Peyer's patch (tissue), 4 donors: ENCODE results near the gene LAYN.

Experiments
- CTCF ChIP-seq, 6 experiments: fragments of 450-650 bp in 4 of 6; fragments of 200-600 bp in 2 of 6; sonication (generic) in 1 of 6; IDR thresholded peaks; one replicate each; pipeline ENCODE4 v1.5.1; 2017 to 2019; ENCODE audit warnings: antibody characterized with exemption in 6 of 6, mild to moderate bottlenecking in 3 of 6, moderate library complexity in 1 of 6
- POLR2A ChIP-seq, 2 donors: fragments of 450-650 bp; IDR thresholded peaks; one replicate each; pipeline ENCODE4 v1.5.1; 2017; ENCODE audit warnings: antibody characterized with exemption in 2 of 2, mild to moderate bottlenecking in 2 of 2, moderate library complexity in 2 of 2

- TF ChIP-seq CTCF (IDR thresholded peaks at IDR 0.05), result no peak
- TF ChIP-seq POLR2A (IDR thresholded peaks at IDR 0.05), result no peak
Observed at GRCh38 chr11:111589886-111590499, 49.5 kb downstream of the LAYN start.
